ENCODE measurements around the gene FMNL1. TPM values are rescaled to one million over a fixed set of nuclear protein-coding genes. Genes with fewer than 3 reads are reported as not detected.

FMNL1 gene
- total RNA-seq, 1 experiment from 2014 or later: 20.0 TPM

GRCh38 chr17:45296833-45297124 is 75.1 kb downstream of the FMNL1 start:
- ChIA-PET POLR2A (no interaction called here), CTCF (no interaction called here)
- H3K9me3 ChIP-seq (ENCODE audit: control insufficient read depth, insufficient read depth, low read depth, low read length): no peaks in the 10 kb centered on the region
- DNase-seq (ENCODE audit: low read depth, low spot score): no peak
- in situ Hi-C loops (cut with HindIII; ENCODE audit: low pct_unique_long_range_greater_than_20kb, low sequenced_read_pairs) (no loop called here), intact Hi-C loops (cut with micrococcal nuclease; ENCODE audit: unreplicated experiment) (no loop called here)
- H3K4me1 ChIP-seq (ENCODE audit: control insufficient read depth, insufficient read depth, low read length): peaks cover 94% of the 10 kb centered on the region
- peak overlapping the region; percentile 93 for H3K27ac ChIP-seq (ENCODE audit: low read length)
- TF ChIP-seq REST (IDR thresholded peaks at IDR 0.05; ENCODE audit: insufficient read depth in 1 of 2, low read depth in 2 of 2, low read length in 1 of 2) (no peak), POLR2AphosphoS5 (IDR thresholded peaks at IDR 0.05; ENCODE audit: low read depth, low read length) (no peak; the same call in 1 of the 2 replicates), SIN3A (IDR thresholded peaks at IDR 0.05; ENCODE audit: borderline replicate concordance, insufficient read depth, low read depth, low read length) (no peak), CTCF (IDR thresholded peaks at IDR 0.05) (no peak), TCF7L2 (IDR thresholded peaks at IDR 0.05; ENCODE audit: low read depth, low read length) (no peak)
- H3K4me3 ChIP-seq (ENCODE audit: low read depth in 2 of 2, low read length in 2 of 2): no peak overlapping the region
- H3K27me3 ChIP-seq (ENCODE audit: control insufficient read depth, insufficient read depth, low read length): no peaks in the 10 kb centered on the region
- TSS peak; percentile 6 for BruUV-seq (replicated peaks)
- no peak for ATAC-seq
- no peaks in the 10 kb centered on the region for H3K36me3 ChIP-seq (ENCODE audit: control insufficient read depth, insufficient read depth, low read length)

Other genes with a start within 250 kb of the FMNL1 start
- gene DCAKD, start 170.3 kb upstream of the FMNL1 start, total RNA-seq (2021; ENCODE audit: unreplicated experiment): 24.3 TPM
- gene NMT1, start 160.6 kb upstream of the FMNL1 start, total RNA-seq (2021; ENCODE audit: unreplicated experiment): 105 TPM
- gene PLCD3, start 89.4 kb upstream of the FMNL1 start, total RNA-seq (2021; ENCODE audit: unreplicated experiment): 125 TPM
- 7.7 TPM for gene ACBD4, start 86.2 kb upstream of the FMNL1 start, total RNA-seq (2021; ENCODE audit: unreplicated experiment)
- gene HEXIM1, start 73.4 kb upstream of the FMNL1 start, total RNA-seq (2021; ENCODE audit: unreplicated experiment): 59.1 TPM
- gene HEXIM2, start 60.0 kb upstream of the FMNL1 start, total RNA-seq (2021; ENCODE audit: unreplicated experiment): 4.5 TPM
- gene SPATA32, start 40.2 kb downstream of the FMNL1 start, total RNA-seq (2021; ENCODE audit: unreplicated experiment): 0.26 TPM
- gene MAP3K14, start 95.1 kb downstream of the FMNL1 start, total RNA-seq (2021; ENCODE audit: unreplicated experiment): 80.8 TPM
- gene ARHGAP27, start 211.0 kb downstream of the FMNL1 start, total RNA-seq (2021; ENCODE audit: unreplicated experiment): 39.2 TPM